Ovary (tissue), 3 donors: ENCODE data around the gene ABLIM2.

Source experiments
- EP300 ChIP-seq: sonication (generic); formaldehyde crosslinking; IDR thresholded peaks from one replicate; pipeline ENCODE4 v1.6.1; 2017; ENCODE audit warnings: antibody characterized with exemption
- POLR2A ChIP-seq: fragments of 450-650 bp; IDR thresholded peaks from one replicate; pipeline ENCODE4 v1.6.1; 2017; ENCODE audit warnings: antibody characterized with exemption, mild to moderate bottlenecking, moderate library complexity
- TF ChIP-seq, protein P1 (sequence below), 3 donors: fragments of 450-650 bp in 2 of 3; fragments of 200-600 bp in 1 of 3; IDR thresholded peaks; one replicate each; pipeline versions ENCODE4 v1.5.1 to v1.8.0; 2016 to 2022; ENCODE audit warnings: antibody characterized with exemption in 3 of 3, mild to moderate bottlenecking in 1 of 3
- donor health status: DM: no; HTN: no; CAD: no.

DNA sequence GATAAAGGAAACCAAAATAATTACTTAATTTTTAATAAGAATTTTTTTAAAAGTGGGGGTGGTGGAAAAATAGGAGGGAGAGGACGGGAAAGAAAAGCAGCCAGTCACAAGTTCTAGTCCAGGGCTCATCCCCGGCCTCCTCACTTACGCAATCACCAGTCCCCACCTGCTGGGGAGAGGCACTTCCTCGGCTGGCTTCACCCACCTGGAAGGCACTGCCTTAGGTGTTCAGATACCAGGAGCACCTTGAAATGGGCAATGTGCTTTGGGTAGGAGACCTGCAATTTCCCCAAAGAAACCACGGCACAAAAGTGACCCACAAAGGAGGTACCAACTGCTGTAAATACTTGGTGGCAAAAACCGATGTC, 242.8 kb downstream of the ABLIM2 start:
- TF ChIP-seq, protein P1, sequence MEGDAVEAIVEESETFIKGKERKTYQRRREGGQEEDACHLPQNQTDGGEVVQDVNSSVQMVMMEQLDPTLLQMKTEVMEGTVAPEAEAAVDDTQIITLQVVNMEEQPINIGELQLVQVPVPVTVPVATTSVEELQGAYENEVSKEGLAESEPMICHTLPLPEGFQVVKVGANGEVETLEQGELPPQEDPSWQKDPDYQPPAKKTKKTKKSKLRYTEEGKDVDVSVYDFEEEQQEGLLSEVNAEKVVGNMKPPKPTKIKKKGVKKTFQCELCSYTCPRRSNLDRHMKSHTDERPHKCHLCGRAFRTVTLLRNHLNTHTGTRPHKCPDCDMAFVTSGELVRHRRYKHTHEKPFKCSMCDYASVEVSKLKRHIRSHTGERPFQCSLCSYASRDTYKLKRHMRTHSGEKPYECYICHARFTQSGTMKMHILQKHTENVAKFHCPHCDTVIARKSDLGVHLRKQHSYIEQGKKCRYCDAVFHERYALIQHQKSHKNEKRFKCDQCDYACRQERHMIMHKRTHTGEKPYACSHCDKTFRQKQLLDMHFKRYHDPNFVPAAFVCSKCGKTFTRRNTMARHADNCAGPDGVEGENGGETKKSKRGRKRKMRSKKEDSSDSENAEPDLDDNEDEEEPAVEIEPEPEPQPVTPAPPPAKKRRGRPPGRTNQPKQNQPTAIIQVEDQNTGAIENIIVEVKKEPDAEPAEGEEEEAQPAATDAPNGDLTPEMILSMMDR (IDR thresholded peaks at IDR 0.05) = no peak
- TF ChIP-seq EP300 (no peak), POLR2A (no peak)
